SK-N-SH treated with all-trans-retinoic acid at 6 μM for 48 hours (cell line): ENCODE data around the gene BRD4.

ENCODE experiments used
- SNAI2 ChIP-seq: fragments of 250-450 bp; sonication (Bioruptor Pico); IDR thresholded peaks from 2 replicates; pipeline ENCODE4 v1.5.0; 2020; ENCODE audit warnings: mild to moderate bottlenecking, moderate library complexity
- ZC3H10 ChIP-seq: fragments of 250-450 bp; sonication (Bioruptor Pico); IDR thresholded peaks from 2 replicates; pipeline ENCODE4 v1.5.1; 2021; ENCODE audit warnings: mild to moderate bottlenecking, moderate library complexity

- no peak for TF ChIP-seq ZC3H10
- no peak for TF ChIP-seq SNAI2
Measured at GRCh38 chr19:15266683-15267082, 65.7 kb downstream of the BRD4 start.
